ELF-1 (cell line): ENCODE results near the gene ARHGAP1.
"Not testable (repeated sequence)": the region's sequence is repeated elsewhere in the genome, so short reads cannot be mapped to it uniquely, and the experiment has no call there.

Experiments used
- DNase-seq: peaks from one replicate; pipeline ENCODE4 v3.0.0-alpha.2; 2016; ENCODE audit warnings: low read depth, low spot score

Gene ARHGAP1

GRCh38 chr11:46673713-46674462, 26.5 kb downstream of the ARHGAP1 start:
- no peak for DNase-seq

- DNase-seq, result no peak
These were observed 28.0 kb downstream of the ARHGAP1 start for GRCh38 chr11:46672381-46672839.

- DNase-seq, result no peak
These were observed 28.5 kb downstream of the ARHGAP1 start for GRCh38 chr11:46671958-46672315.

DNA sequence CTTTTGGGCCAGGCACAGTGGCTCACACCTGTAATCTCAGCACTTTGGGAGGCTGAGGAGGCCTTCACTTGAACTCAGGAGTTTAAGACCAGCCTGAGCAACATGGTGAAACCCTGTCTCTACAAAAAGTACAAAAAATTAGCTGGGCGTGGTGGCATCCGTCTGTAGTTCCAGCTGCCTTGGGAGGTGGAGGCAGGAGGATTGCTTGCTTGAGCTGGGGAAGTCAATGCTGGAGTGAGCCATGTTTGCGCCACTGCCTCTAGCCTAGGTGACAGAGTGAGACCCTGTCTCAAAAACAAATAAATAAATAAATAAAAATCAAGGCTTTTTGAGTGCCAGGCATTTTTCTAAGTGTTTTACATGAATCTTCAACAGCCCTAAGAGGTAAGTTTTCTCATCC, 29.9 kb downstream of the ARHGAP1 start:
- DNase-seq, result not testable (repeated sequence)

- no peak for DNase-seq
These were observed 30.7 kb downstream of the ARHGAP1 start for GRCh38 chr11:46669711-46670139.

- DNase-seq, result no peak
These were observed 31.8 kb downstream of the ARHGAP1 start for GRCh38 chr11:46668480-46669085.

- DNase-seq, result no peak
These were observed 33.4 kb downstream of the ARHGAP1 start for GRCh38 chr11:46667043-46667481.

- no peak for DNase-seq
These were observed 33.9 kb downstream of the ARHGAP1 start for GRCh38 chr11:46666516-46666915.

DNA sequence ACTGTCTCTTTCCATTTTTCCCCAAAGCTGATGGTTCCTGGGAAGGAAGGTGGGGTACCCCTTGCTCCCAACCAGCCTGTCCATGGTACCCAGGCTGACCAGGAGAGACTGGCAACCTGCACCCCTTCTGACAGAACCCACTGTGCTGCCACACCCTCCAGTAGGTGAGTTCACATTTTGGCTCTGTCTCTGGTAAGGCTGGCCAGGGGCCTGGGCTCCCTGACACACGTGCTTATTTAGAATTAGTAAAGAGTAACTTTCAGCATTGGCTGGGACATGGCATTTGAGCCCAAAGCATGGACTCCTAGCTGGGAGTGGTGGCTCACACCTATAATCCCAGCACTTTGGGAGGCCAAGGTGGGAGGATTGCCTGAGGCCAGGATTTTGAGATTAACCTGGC, 35.1 kb downstream of the ARHGAP1 start:
- no peak for DNase-seq

DNA sequence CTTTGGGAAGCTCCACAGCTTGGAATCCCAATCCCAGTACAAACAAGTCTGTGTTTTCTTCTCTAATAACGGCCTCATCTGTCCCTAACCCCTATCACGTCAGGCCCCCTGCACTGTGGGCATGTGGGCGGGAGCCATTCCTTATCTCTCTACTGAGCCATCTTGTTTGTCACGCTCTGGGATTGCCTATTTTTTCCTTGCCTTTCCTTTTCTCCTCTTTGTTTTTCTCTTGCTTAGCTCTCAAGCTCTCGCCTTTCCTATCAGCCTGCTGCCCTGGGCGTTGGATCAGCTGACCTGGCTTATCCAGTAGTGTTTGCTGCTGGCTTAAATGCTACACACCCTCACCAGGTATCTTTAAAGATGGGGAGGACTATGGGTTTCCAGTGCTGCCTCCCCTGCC, 35.8 kb downstream of the ARHGAP1 start:
- DNase-seq, result no peak

DNA sequence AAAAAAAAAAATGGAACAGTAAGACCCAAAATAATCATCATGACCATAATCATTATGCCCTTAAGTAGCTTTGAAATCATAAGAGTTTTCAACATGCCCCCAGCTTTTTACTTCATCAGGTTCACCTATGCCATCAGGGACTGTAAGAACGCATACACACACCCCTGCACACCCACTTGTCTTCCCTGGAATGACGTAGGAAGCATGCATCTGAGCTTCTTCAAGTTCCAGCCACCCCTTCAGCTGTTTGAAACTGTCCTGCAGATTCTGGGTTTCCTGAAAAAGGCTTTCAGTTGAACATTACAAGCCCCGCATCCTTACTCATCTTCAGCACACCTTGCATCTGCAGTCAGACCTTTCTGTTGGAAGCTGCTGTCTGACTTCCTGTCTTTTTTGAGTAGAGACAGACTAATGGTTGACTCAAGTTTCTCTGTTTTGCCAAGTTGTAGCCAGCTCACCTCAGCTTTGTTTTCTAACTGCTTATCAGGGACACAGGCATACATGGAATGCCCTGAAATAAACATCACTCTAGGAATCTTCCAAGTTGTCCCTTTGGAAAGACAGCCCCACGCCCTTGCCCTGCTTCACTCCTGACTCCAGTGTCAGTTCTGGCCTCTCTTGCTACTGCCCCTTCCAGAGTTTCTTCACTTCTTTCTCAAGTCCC, 37.0 kb downstream of the ARHGAP1 start:
- no peak for DNase-seq

- DNase-seq, result no peak
These were observed 38.1 kb downstream of the ARHGAP1 start for GRCh38 chr11:46662366-46662765.

GRCh38 chr11:46661836-46662235, 38.6 kb downstream of the ARHGAP1 start:
- DNase-seq, result no peak

DNA sequence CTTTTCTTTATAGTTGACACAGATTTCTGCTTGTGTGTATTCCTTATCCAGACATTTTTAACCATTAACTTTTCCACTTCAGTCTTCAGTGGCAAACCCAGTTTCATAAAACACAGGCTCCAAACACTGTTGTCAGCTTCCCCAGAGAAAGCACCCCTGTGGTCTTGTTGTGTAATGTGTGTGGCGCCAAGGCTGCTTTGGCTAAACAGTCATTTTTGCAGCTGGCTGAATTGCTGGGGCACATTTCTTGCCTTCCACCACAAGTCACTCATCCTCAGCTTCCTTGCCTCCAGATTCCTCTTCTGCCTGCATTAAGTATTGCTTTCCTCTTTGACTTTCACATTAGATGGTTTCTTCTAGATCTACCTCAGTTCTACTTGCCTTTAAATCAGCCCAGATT, 40.5 kb downstream of the ARHGAP1 start:
- DNase-seq, result no peak

DNA sequence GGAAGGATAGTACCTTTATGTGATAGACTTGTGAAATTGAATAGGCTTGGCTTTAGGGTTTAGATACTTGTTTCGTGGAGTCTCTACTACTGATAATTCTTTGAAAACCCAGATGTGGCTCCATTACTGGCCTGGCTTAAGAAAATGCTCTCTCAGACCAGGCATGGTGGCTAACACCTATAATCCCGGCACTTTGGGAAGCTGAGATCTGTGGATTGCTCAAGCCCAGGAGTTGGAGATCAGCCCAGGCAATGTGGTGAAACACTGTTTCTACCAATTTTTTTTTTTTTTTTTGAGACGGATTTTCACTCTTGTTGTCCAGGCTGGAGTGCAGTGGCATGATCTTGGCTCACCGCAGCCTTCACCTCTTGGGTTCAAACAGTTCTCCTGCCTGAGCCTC, 42.2 kb downstream of the ARHGAP1 start:
- DNase-seq, result no peak

DNA sequence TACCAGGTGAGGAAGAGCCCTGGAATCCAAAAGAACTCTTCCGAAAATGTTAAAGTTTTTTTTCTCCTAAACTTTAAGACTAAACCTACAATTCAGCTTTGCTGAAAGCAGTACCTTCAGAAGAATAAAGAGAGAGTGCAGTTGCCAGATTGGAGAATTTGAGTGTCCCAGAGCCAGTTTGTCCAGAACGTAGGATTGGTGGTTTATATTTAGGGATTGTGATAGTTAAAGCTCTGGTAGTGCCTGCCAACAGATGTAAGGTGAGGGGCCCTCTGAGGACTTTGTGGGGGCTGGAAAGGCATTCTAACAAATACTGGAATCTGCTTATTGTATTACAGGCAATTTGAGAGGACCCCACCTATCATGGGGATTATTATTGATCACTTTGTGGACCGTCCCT, 43.2 kb downstream of the ARHGAP1 start:
- no peak for DNase-seq

GRCh38 chr11:46655631-46656030, 44.8 kb downstream of the ARHGAP1 start:
- DNase-seq, result no peak

- DNase-seq, result peak; percentile 38
These were observed 51.2 kb downstream of the ARHGAP1 start for GRCh38 chr11:46649180-46649738.

- no peak for DNase-seq
These were observed 56.4 kb downstream of the ARHGAP1 start for GRCh38 chr11:46643986-46644385.

GRCh38 chr11:46643531-46643930, 56.9 kb downstream of the ARHGAP1 start:
- no peak for DNase-seq

DNA sequence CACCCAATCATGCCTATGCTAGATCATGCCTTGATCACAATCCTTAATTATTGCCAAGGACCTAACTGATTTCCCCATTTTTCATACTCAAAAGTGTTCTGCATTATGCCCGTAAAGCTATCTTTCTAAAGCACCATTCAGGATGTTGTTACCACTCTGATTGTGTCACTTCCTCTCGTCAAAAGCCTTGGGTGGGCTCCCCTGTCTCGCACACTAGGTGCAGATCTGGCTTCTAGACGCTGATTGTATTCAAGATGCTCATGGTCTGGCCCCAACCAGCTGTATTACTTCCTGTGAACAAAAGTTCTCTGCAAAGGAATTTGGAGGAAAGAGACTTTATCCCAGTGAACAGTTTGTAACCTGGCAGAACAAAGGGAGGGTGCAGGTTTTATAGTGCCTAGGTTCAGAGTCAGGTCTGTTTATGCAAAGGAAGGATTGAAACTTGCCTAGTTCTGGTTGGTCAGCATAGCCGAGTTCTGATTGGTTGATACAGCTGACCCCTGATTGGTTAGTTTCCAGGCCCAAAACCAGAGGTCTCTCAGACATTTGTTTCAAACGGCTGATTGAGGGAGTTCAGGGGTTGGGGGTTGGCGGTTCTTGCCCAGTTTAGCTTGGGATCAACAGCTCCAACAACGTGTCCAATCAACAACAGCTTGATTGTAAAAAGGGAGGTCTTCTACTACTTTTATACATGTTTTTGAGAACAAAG, 57.6 kb downstream of the ARHGAP1 start:
- peak; percentile 18 for DNase-seq

- DNase-seq, result no peak
These were observed 58.8 kb downstream of the ARHGAP1 start for GRCh38 chr11:46641639-46642038.
